Esophagus muscularis mucosa (tissue), 4 donors: ENCODE data around the gene ZRANB2. TPM values are rescaled to one million over a fixed set of nuclear protein-coding genes. Genes with fewer than 3 reads are reported as not detected.

Experiments
- DNase-seq: peaks from one replicate; pipeline ENCODE4 v3.0.0-alpha.2; 2017; ENCODE audit errors: extremely low spot score
- H3K27ac ChIP-seq, 4 donors: fragments of 200-600 bp; sonication (generic); replicated peaks in 1 of 4; 1 replicate in 3 of 4; 2 replicates in 1 of 4; pipeline ENCODE4 v1.5.1; 2016 to 2019; ENCODE audit warnings: mild to moderate bottlenecking in 1 of 4
- H3K27me3 ChIP-seq, 4 donors: fragments of 200-600 bp; sonication (generic); one replicate each; pipeline versions ENCODE4 v1.5.1 to v1.6.0; 2016 to 2019
- H3K36me3 ChIP-seq, 4 donors: fragments of 200-600 bp; sonication (generic); one replicate each; pipeline ENCODE4 v1.5.1; 2016 to 2019
- H3K4me1 ChIP-seq, 4 donors: fragments of 200-600 bp; sonication (generic); one replicate each; pipeline ENCODE4 v1.5.1; 2016 to 2019
- H3K4me3 ChIP-seq, 4 donors: fragments of 200-600 bp; sonication (generic); 1 replicate in 2 of 4; 2 replicates in 2 of 4; pipeline ENCODE4 v1.5.1; 2016 to 2019; ENCODE audit warnings: mild to moderate bottlenecking in 4 of 4, moderate library complexity in 1 of 4
- H3K9me3 ChIP-seq, 4 donors: fragments of 200-600 bp; sonication (generic); 1 replicate in 3 of 4; 2 replicates in 1 of 4; pipeline ENCODE4 v1.5.1; 2016 to 2019
- CTCF ChIP-seq, 3 experiments: fragments of 200-600 bp in 2 of 3; fragments of 450-650 bp in 1 of 3; sonication (generic) in 2 of 3; IDR thresholded peaks; one replicate each; pipeline ENCODE4 v1.5.1; 2017 to 2019; ENCODE audit warnings: antibody characterized with exemption in 3 of 3, mild to moderate bottlenecking in 2 of 3, moderate library complexity in 1 of 3
- EP300 ChIP-seq: sonication (generic); formaldehyde crosslinking; IDR thresholded peaks from one replicate; pipeline ENCODE4 v1.6.1; 2017; ENCODE audit warnings: antibody characterized with exemption
- POLR2A ChIP-seq: fragments of 450-650 bp; IDR thresholded peaks from one replicate; pipeline ENCODE4 v1.6.1; 2017; ENCODE audit warnings: antibody characterized with exemption, moderate library complexity, mild to moderate bottlenecking, low read depth
- POLR2AphosphoS5 ChIP-seq, 2 donors: sonication (generic); formaldehyde crosslinking; IDR thresholded peaks; one replicate each; pipeline ENCODE4 v1.6.1; 2017; ENCODE audit warnings: antibody characterized with exemption in 2 of 2
- WGBS: methylation state at CpG from one replicate; pipeline ENCODE4 v1.1.5; 2018; 5-methylcytosine and 5-hydroxymethylcytosine counted together
- intact Hi-C: fragments of 100-400 bp; cut with DNase I; formaldehyde crosslinking; loops from one replicate; pipeline ENCODE4 v1.15.1; 2023
- total RNA-seq, 4 donors: library from RNA; depleted of rRNA; stranded (reverse); fragments of >200 nt; gene quantifications; one replicate each; pipeline versions ENCODE4 v1.1.0 to v1.2.1, GENCODE V29; 2016

Gene ZRANB2
- total RNA-seq, 4 donors from 2014 or later, result 37.2 to 65.6 (median 40.0) TPM

GRCh38 chr1:71072273-71072672, 8.6 kb downstream of the ZRANB2 start:
- TF ChIP-seq POLR2AphosphoS5 (IDR thresholded peaks at IDR 0.05), result no peak
- H3K27ac ChIP-seq, result no peak overlapping the region
- intact Hi-C loops, result loop anchor here (10.0 kb wide), 1 partner anchor 827 kb away; no protein-coding TSS in a partner anchor
- no peak for DNase-seq
- peaks cover 54 to 100% (median 82%) of the 10 kb centered on the region in 4 donors for H3K36me3 ChIP-seq
- H3K4me1 ChIP-seq, result peaks cover 0 to 3% (median 0%) of the 10 kb centered on the region in 4 donors
- no peak overlapping the region for H3K4me3 ChIP-seq
- H3K9me3 ChIP-seq, result no peaks in the 10 kb centered on the region
- no peaks in the 10 kb centered on the region for H3K27me3 ChIP-seq

DNA sequence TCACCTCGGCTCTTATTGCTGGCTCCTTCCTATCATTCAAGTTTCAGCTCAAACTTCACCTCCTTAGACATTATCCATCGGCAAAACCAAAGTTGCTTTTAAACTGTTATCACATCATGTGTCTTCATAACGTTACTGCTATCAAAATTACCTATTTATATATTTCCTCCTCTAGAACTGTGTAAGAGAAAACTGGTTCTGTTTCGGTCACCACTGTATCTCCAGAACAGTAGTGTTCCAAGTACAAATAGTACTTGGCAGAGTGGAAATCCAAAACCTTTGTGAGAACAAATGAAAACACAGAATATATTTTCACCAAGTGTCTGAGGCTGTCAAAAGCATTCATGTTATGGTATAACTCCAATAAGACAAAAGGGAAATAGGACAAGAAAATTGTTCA, 9.1 kb downstream of the ZRANB2 start:
- 89% methylated on average over 4 of the region's 4 CpGs for WGBS
- H3K36me3 ChIP-seq, result peaks cover 56 to 100% (median 82%) of the 10 kb centered on the region in 4 donors

GRCh38 chr1:71068325-71069240, 12.3 kb downstream of the ZRANB2 start:
- H3K36me3 ChIP-seq, result peaks cover 74 to 100% (median 87%) of the 10 kb centered on the region in 4 donors
- no peaks in the 10 kb centered on the region for H3K27me3 ChIP-seq
- no peaks in the 10 kb centered on the region for H3K9me3 ChIP-seq
- no peak for TF ChIP-seq EP300
- no peak for TF ChIP-seq CTCF (IDR thresholded peaks at IDR 0.05)
- no peak for TF ChIP-seq POLR2AphosphoS5 (IDR thresholded peaks at IDR 0.05)
- no peak for TF ChIP-seq POLR2A
- no peaks in the 10 kb centered on the region for H3K4me1 ChIP-seq
- no peak for DNase-seq
- H3K4me3 ChIP-seq, result no peak overlapping the region
- intact Hi-C loops, result no loop called here
- H3K27ac ChIP-seq, result no peak overlapping the region
- WGBS, result 76% methylated on average over 6 of the region's 6 CpGs

More for the DNA sequence above, 9.1 kb downstream of the ZRANB2 start:
- Histone ChIP-seq H3K4me3 (no peak overlapping the region), H3K4me1 (no peaks in the 10 kb centered on the region), H3K9me3 (no peaks in the 10 kb centered on the region), H3K27ac (no peak overlapping the region), H3K27me3 (no peaks in the 10 kb centered on the region)
- no peak for DNase-seq
- TF ChIP-seq EP300 (no peak), POLR2AphosphoS5 (IDR thresholded peaks at IDR 0.05) (no peak), CTCF (IDR thresholded peaks at IDR 0.05) (no peak), POLR2A (no peak)
- intact Hi-C loops, result loop anchor here (10.0 kb wide), 1 partner anchor 827 kb away; no protein-coding TSS in a partner anchor

DNA sequence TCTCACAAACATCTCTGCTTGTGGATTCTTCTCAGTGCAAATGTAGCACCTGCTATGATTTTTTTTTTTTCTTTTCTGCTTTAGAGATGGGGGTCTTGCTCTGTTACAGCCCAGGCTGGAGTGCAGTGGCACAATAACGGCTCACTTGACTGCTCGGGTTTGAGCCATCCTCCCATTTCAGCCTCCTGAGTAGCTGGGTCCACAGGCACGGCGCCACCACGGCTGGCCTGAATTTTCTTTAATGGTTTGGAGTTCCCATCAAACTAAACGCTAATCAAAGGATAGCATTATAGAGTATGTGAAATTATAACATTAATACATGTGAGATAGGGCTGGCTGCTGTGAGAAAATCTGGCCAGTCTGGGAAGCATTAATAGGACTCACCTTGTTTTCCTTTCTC, 26.0 kb downstream of the ZRANB2 start:
- Histone ChIP-seq H3K36me3 (peaks cover 0 to 21% (median 10%) of the 10 kb centered on the region in 4 donors), H3K27ac (no peak overlapping the region), H3K4me1 (no peaks in the 10 kb centered on the region), H3K27me3 (peaks cover 0 to 7% (median 0%) of the 10 kb centered on the region in 4 donors), H3K4me3 (no peak overlapping the region), H3K9me3 (no peaks in the 10 kb centered on the region)
- 88% methylated on average over 6 of the region's 6 CpGs for WGBS
- intact Hi-C loops, result no loop called here
- DNase-seq, result no peak
- no peak for TF ChIP-seq CTCF (IDR thresholded peaks at IDR 0.05)
- TF ChIP-seq POLR2AphosphoS5 (IDR thresholded peaks at IDR 0.05), result no peak
- no peak for TF ChIP-seq POLR2A
- TF ChIP-seq EP300, result no peak

DNA sequence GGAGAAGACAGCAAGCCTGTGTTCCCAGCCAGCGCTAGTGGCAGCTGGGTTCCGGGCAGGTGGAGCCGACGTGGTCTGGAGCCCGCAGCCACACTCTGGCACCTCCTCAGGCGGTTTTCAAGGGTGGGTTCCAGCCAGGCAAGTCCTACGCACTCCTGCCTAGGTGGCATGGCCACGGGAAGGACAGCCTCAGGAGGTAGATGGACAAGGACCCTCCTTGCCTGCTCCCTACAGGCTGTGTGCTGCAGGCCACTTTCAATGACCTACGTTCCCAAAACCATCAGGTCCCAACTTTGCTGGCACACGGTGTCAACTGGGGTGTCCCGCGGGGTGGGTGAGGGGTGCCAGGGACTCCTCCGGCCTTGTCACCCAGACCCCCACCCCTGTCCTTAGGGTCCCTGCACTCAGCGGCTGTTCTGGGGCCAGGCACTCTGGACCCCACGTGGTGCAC, 26.5 kb downstream of the ZRANB2 start:
- 80% methylated on average over 10 of the region's 15 CpGs for WGBS
- H3K27ac ChIP-seq, result no peak overlapping the region
- no peak for DNase-seq
- TF ChIP-seq EP300 (no peak), CTCF (IDR thresholded peaks at IDR 0.05) (no peak), POLR2A (no peak), POLR2AphosphoS5 (IDR thresholded peaks at IDR 0.05) (peak in 1 of 2 donors; percentile 37)
- peaks cover 0 to 7% (median 0%) of the 10 kb centered on the region in 4 donors for H3K27me3 ChIP-seq
- H3K4me1 ChIP-seq, result no peaks in the 10 kb centered on the region
- H3K9me3 ChIP-seq, result no peaks in the 10 kb centered on the region
- H3K4me3 ChIP-seq, result no peak overlapping the region
- H3K36me3 ChIP-seq, result peaks cover 0 to 18% (median 8%) of the 10 kb centered on the region in 4 donors
- intact Hi-C loops, result no loop called here
